GM20000 (cell line): ENCODE results near the gene ZNF678.

Experiments used
- DNase-seq: peaks from one replicate; pipeline ENCODE4 v3.0.0; 2012; ENCODE audit warnings: low spot score
- CTCF ChIP-seq: IDR thresholded peaks from 2 replicates; pipeline ENCODE4 v1.5.1; 2012; ENCODE audit warnings: mild to moderate bottlenecking, control low read depth; ENCODE audit errors: extremely low read depth, missing control alignments

The ZNF678 gene

GRCh38 chr1:227612658-227613057, 49.3 kb downstream of the ZNF678 start:
- TF ChIP-seq CTCF = no peak
- DNase-seq = no peak

GRCh38 chr1:227613526-227613925, 50.2 kb downstream of the ZNF678 start:
- no peak for DNase-seq

GRCh38 chr1:227621211-227621610, 57.9 kb downstream of the ZNF678 start:
- no peak for TF ChIP-seq CTCF
- DNase-seq = no peak

More at GRCh38 chr1:227613526-227613925, 50.2 kb downstream of the ZNF678 start:
- TF ChIP-seq CTCF = no peak

- no peak for TF ChIP-seq CTCF
Measured at GRCh38 chr1:227622739-227623475, 59.6 kb downstream of the ZNF678 start.

GRCh38 chr1:227632325-227632724, 69.0 kb downstream of the ZNF678 start:
- TF ChIP-seq CTCF = no peak
- DNase-seq = no peak

More at GRCh38 chr1:227622739-227623475, 59.6 kb downstream of the ZNF678 start:
- DNase-seq = no peak

- TF ChIP-seq CTCF = no peak
Measured at GRCh38 chr1:227635596-227635995, 72.2 kb downstream of the ZNF678 start.

GRCh38 chr1:227654431-227654830, 91.1 kb downstream of the ZNF678 start:
- no peak for TF ChIP-seq CTCF
- DNase-seq = no peak

More at GRCh38 chr1:227635596-227635995, 72.2 kb downstream of the ZNF678 start:
- no peak for DNase-seq
